Activated T-helper 9 cell treated with anti-CD3 and anti-CD28 coated beads, Interleukin-2, amount 50 U/mL, for 16 hours (primary cell): ENCODE data around the gene TACC2.

Experiments
- DNase-seq: peaks from one replicate; pipeline ENCODE4 v3.0.0-alpha.2; 2020; ENCODE audit warnings: low read depth

TACC2 gene

GRCh38 chr10:122279725-122280141 is 290.8 kb downstream of the TACC2 start:
- no peak for DNase-seq

GRCh38 chr10:122280156-122280555 is 291.2 kb downstream of the TACC2 start:
- DNase-seq = no peak

- DNase-seq = no peak
Observed at GRCh38 chr10:122281018-122281626, 292.2 kb downstream of the TACC2 start.

GRCh38 chr10:122281751-122282150 is 292.8 kb downstream of the TACC2 start:
- no peak for DNase-seq

- DNase-seq = no peak
Observed at GRCh38 chr10:122282253-122282671, 293.3 kb downstream of the TACC2 start.

- DNase-seq = no peak
Observed at GRCh38 chr10:122282909-122283308, 293.9 kb downstream of the TACC2 start.

- DNase-seq = no peak
Observed at GRCh38 chr10:122285506-122286444, 296.8 kb downstream of the TACC2 start.

GRCh38 chr10:122286867-122287266 is 297.9 kb downstream of the TACC2 start:
- no peak for DNase-seq

GRCh38 chr10:122287570-122287969 is 298.6 kb downstream of the TACC2 start:
- DNase-seq = no peak

- no peak for DNase-seq
Observed at GRCh38 chr10:122288262-122288661, 299.3 kb downstream of the TACC2 start.

GRCh38 chr10:122288917-122289316 is 300.0 kb downstream of the TACC2 start:
- DNase-seq = no peak

GRCh38 chr10:122290334-122290733 is 301.4 kb downstream of the TACC2 start:
- no peak for DNase-seq

- DNase-seq = no peak
Observed at GRCh38 chr10:122290833-122291532, 302.0 kb downstream of the TACC2 start.

GRCh38 chr10:122291739-122292138 is 302.8 kb downstream of the TACC2 start:
- DNase-seq = no peak

- no peak for DNase-seq
Observed at GRCh38 chr10:122292376-122292775, 303.4 kb downstream of the TACC2 start.

- DNase-seq = no peak
Observed at GRCh38 chr10:122293156-122293960, 304.4 kb downstream of the TACC2 start.

- DNase-seq = no peak
Observed at GRCh38 chr10:122293961-122294380, 305.0 kb downstream of the TACC2 start.

GRCh38 chr10:122294511-122295450 is 305.8 kb downstream of the TACC2 start:
- DNase-seq = no peak

GRCh38 chr10:122295451-122295809 is 306.5 kb downstream of the TACC2 start:
- DNase-seq = no peak

- no peak for DNase-seq
Observed at GRCh38 chr10:122296363-122297120, 307.6 kb downstream of the TACC2 start.
